ENCODE data around the gene TMEM217.

TMEM217 gene

DNA sequence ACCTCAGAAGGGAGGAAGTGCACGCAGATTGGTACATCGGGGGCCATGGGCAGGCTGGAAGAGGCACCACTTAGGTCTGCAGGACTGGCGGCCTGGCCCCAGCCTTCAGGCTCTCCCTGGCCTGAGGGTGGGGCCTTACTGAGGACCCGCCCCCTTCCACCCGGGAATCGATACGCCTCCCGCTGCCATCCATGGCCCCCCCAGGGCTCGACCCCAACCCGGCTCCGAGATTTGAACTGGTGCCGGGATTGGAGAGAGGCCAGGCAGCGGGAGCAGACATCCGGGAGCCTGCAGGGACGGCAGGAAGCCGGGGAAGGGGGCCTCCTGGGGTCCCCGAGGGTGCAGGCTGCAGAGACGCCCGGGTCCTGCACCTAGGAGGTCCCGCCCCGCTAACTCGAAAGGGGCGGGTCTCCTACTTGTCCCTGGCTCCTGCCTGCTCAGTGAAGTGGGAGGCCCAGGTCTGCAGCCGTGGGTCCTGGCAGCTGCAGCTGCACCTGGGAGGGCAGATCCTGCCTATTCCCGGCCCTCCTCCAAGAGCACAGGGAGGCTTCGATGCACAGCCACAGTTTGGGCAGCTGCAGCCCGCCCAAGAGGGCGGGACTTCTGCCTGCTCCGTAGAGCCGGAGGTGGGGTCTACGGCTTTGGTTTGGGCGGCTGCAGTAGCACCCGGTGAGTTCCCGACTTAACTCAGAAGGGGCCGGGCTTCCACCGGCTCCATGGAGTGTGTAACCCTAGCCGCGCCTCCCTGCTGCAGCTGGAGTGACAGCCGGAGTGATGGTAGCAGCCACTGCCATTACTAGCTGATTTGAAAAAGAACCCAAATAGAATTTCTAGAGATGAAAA, 35.6 kb downstream of the TMEM217 start:
- H3K36me3 ChIP-seq (ENCODE audit: low read length) = no peaks in the 10 kb centered on the region
- H3K27me3 ChIP-seq (ENCODE audit: low read length) = no peaks in the 10 kb centered on the region
- H3K79me2 ChIP-seq (ENCODE audit: insufficient read depth, low read length) = no peaks in the 10 kb centered on the region
- no peaks in the 10 kb centered on the region for H3K9me3 ChIP-seq (ENCODE audit: insufficient read depth, low read length)
- H3K9me2 ChIP-seq (replicated peaks; ENCODE audit: insufficient read depth, low read length) = no peaks in the 10 kb centered on the region
- H2AFZ ChIP-seq (ENCODE audit: low read depth, low read length, severe bottlenecking) = peak overlapping the region; percentile 97
- H3K9ac ChIP-seq (ENCODE audit: low read length) = peak overlapping the region; percentile 40
- no peaks in the 10 kb centered on the region for H4K20me1 ChIP-seq (ENCODE audit: low read depth, low read length)
- no peak overlapping the region for H3K27ac ChIP-seq (ENCODE audit: low read depth, low read length)
- peak overlapping the region; percentile 61 for H3K4me3 ChIP-seq (ENCODE audit: insufficient read depth, low read length, poor library complexity, severe bottlenecking)
- peak overlapping the region; percentile 67 for H3K4me2 ChIP-seq (ENCODE audit: low read depth, low read length, poor library complexity, severe bottlenecking)
- peaks cover 4% of the 10 kb centered on the region; the same call in 1 of the 2 replicates for H3F3A ChIP-seq (ENCODE audit: insufficient read depth)
- TF ChIP-seq, protein P1, sequence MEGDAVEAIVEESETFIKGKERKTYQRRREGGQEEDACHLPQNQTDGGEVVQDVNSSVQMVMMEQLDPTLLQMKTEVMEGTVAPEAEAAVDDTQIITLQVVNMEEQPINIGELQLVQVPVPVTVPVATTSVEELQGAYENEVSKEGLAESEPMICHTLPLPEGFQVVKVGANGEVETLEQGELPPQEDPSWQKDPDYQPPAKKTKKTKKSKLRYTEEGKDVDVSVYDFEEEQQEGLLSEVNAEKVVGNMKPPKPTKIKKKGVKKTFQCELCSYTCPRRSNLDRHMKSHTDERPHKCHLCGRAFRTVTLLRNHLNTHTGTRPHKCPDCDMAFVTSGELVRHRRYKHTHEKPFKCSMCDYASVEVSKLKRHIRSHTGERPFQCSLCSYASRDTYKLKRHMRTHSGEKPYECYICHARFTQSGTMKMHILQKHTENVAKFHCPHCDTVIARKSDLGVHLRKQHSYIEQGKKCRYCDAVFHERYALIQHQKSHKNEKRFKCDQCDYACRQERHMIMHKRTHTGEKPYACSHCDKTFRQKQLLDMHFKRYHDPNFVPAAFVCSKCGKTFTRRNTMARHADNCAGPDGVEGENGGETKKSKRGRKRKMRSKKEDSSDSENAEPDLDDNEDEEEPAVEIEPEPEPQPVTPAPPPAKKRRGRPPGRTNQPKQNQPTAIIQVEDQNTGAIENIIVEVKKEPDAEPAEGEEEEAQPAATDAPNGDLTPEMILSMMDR (IDR thresholded peaks at IDR 0.05; ENCODE audit: insufficient read depth, low read length, poor library complexity, severe bottlenecking) = no peak
- no peak for TF ChIP-seq EZH2phosphoT487 (conservative IDR thresholded peaks at IDR 0.05; ENCODE audit: low read length)

DNA sequence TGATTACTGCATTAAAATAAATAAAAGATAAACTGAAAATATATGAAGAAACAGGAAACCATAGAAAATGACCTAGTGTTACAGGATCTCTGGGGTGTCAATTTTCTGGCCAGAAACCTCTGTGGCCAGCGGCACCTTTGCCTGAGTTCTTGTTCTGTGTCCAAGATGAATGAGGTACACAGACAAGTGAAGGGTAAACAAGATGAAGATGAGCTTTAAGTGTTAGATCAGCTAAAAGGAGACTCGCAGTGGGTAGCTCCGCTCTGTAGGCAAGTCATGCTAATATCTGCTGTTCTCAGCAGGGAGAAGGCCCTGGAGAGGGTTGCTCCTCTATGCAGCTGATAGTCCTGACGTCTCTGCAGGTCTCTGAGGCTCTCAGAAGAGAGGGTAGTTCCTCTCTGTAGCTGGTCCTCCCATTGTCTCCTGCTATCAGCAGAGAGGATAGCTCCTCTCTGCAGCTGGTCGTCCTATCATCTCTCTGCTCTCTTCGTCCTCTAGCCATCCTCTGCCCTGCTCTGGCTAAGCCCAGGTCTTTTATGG, 36.3 kb downstream of the TMEM217 start:
- Histone ChIP-seq H2AFZ (ENCODE audit: low read depth, low read length, severe bottlenecking) (peak overlapping the region; percentile 97), H3K9ac (ENCODE audit: low read length) (peak overlapping the region; percentile 40; the same call in 1 of the 2 replicates), H3K9me2 (replicated peaks; ENCODE audit: insufficient read depth, low read length) (no peaks in the 10 kb centered on the region), H3K27ac (ENCODE audit: low read depth, low read length) (no peak overlapping the region), H4K20me1 (ENCODE audit: low read depth, low read length) (no peaks in the 10 kb centered on the region), H3K79me2 (ENCODE audit: insufficient read depth, low read length) (no peaks in the 10 kb centered on the region), H3K4me3 (ENCODE audit: insufficient read depth, low read length, poor library complexity, severe bottlenecking) (peak overlapping the region; percentile 61), H3K27me3 (ENCODE audit: low read length) (no peaks in the 10 kb centered on the region), H3K4me2 (ENCODE audit: low read depth, low read length, poor library complexity, severe bottlenecking) (peak overlapping the region; percentile 67), H3K9me3 (ENCODE audit: insufficient read depth, low read length) (no peaks in the 10 kb centered on the region), H3K36me3 (ENCODE audit: low read length) (no peaks in the 10 kb centered on the region), H3F3A (ENCODE audit: insufficient read depth) (peaks cover 4% of the 10 kb centered on the region; the same call in 1 of the 2 replicates)
- TF ChIP-seq, protein P1 (IDR thresholded peaks at IDR 0.05; ENCODE audit: insufficient read depth, low read length, poor library complexity, severe bottlenecking) = no peak

DNA sequence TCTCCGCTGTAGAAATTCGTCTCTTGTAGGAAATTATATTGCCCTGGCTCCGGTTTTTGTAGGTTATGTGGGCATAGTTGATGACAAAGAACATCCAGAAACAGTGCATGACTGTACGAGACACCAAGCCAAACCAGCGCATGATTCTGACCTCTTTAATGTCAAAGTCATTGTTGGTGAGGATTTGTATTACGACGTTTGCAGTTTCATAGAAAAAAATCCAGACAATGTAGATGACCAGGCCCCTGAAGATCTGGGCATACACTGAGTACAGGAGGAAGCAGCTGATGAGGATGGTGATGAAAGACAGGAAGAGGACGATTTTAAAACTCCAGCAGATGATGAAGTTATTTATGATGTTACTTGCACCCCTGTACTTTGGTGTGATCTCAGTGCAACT, 39.4 kb downstream of the TMEM217 start:
- no peak overlapping the region for H2AFZ ChIP-seq (ENCODE audit: low read depth, low read length, severe bottlenecking)
- H3K4me3 ChIP-seq (ENCODE audit: insufficient read depth, low read length, poor library complexity, severe bottlenecking) = no peak overlapping the region
- no peaks in the 10 kb centered on the region for H3K36me3 ChIP-seq (ENCODE audit: low read length)
- no peak overlapping the region for H3K4me2 ChIP-seq (ENCODE audit: low read depth, low read length, poor library complexity, severe bottlenecking)
- H3K9me3 ChIP-seq (ENCODE audit: insufficient read depth, low read length) = no peaks in the 10 kb centered on the region
- no peak overlapping the region for H3K9ac ChIP-seq (ENCODE audit: low read length)
- no peak overlapping the region for H3K27ac ChIP-seq (ENCODE audit: low read depth, low read length)
- no peak for TF ChIP-seq EZH2phosphoT487 (conservative IDR thresholded peaks at IDR 0.05; ENCODE audit: low read length)
- TF ChIP-seq, protein P1 (IDR thresholded peaks at IDR 0.05; ENCODE audit: insufficient read depth, low read length, poor library complexity, severe bottlenecking) = no peak
- H3K79me2 ChIP-seq (ENCODE audit: insufficient read depth, low read length) = no peaks in the 10 kb centered on the region
- no peaks in the 10 kb centered on the region for H3K27me3 ChIP-seq (ENCODE audit: low read length)
- H3F3A ChIP-seq (ENCODE audit: insufficient read depth) = peaks cover 4% of the 10 kb centered on the region; the same call in 1 of the 2 replicates
- no peaks in the 10 kb centered on the region for H3K9me2 ChIP-seq (replicated peaks; ENCODE audit: insufficient read depth, low read length)
- no peaks in the 10 kb centered on the region for H4K20me1 ChIP-seq (ENCODE audit: low read depth, low read length)

Data from SU-DHL-6 (cell line).